DOHH2 (cell line): Measurements from ENCODE around the gene CYLD.

Experiments
- H3F3A ChIP-seq: fragments of 200-600 bp; sonication (generic), shearing (Covaris generic); 2 replicates; pipeline ENCODE4 v1.6.0; 2016; ENCODE audit warnings: antibody characterized with exemption, mild to moderate bottlenecking; ENCODE audit not compliant: control insufficient read depth, insufficient read depth
- H3K27ac ChIP-seq: fragments of 200-600 bp; sonication (generic); 2 replicates; pipeline ENCODE4 v1.5.1; 2014; ENCODE audit warnings: low read depth, mild to moderate bottlenecking, low read length, moderate library complexity
- H3K27me3 ChIP-seq: fragments of 200-600 bp; sonication (generic); 2 replicates; pipeline ENCODE4 v1.6.1; 2014; ENCODE audit warnings: mild to moderate bottlenecking, low read length, mixed read lengths; ENCODE audit not compliant: control insufficient read depth
- H3K36me3 ChIP-seq: fragments of 200-600 bp; sonication (generic); 2 replicates; pipeline ENCODE4 v1.6.1; 2014; ENCODE audit warnings: mild to moderate bottlenecking, low read length, moderate library complexity, mixed read lengths; ENCODE audit not compliant: control insufficient read depth
- H3K4me1 ChIP-seq: fragments of 200-600 bp; sonication (generic); 2 replicates; pipeline ENCODE4 v1.6.1; 2014; ENCODE audit warnings: mild to moderate bottlenecking, low read length, mixed read lengths; ENCODE audit not compliant: control insufficient read depth
- H3K4me2 ChIP-seq: fragments of 200-600 bp; sonication (generic); 2 replicates; pipeline ENCODE4 v1.6.0; 2014; ENCODE audit warnings: mild to moderate bottlenecking, low read length, moderate library complexity
- H3K4me3 ChIP-seq: fragments of 200-600 bp; sonication (generic); 2 replicates; pipeline ENCODE4 v1.5.1; 2014; ENCODE audit warnings: mild to moderate bottlenecking, low read length, mixed read lengths
- H3K79me2 ChIP-seq: fragments of 200-600 bp; sonication (generic); 2 replicates; pipeline ENCODE4 v1.6.1; 2014; ENCODE audit warnings: mild to moderate bottlenecking, low read length, mixed read lengths; ENCODE audit not compliant: control insufficient read depth
- H3K9me2 ChIP-seq: fragments of 200-600 bp; sonication (generic); replicated peaks from 2 replicates; pipeline ENCODE4 v1.6.1; 2014; ENCODE audit warnings: mild to moderate bottlenecking, low read length, mixed read lengths; ENCODE audit not compliant: control insufficient read depth
- H3K9me3 ChIP-seq: fragments of 200-600 bp; sonication (generic); 2 replicates; pipeline ENCODE4 v1.6.1; 2014; ENCODE audit warnings: antibody characterized with exemption, low read length, mixed read lengths; ENCODE audit not compliant: control insufficient read depth, insufficient read depth
- H4K20me1 ChIP-seq: fragments of 200-600 bp; sonication (generic); 2 replicates; pipeline ENCODE4 v1.6.0; 2014; ENCODE audit warnings: low read depth, mild to moderate bottlenecking, antibody characterized with exemption, low read length, moderate library complexity; ENCODE audit not compliant: control insufficient read depth, insufficient read depth
- CTCF ChIP-seq: fragments of 200-600 bp; sonication (generic); IDR thresholded peaks from one replicate; pipeline ENCODE4 v1.5.1; 2014; ENCODE audit warnings: antibody characterized with exemption, mild to moderate bottlenecking, low read depth, low read length; ENCODE audit not compliant: poor library complexity, severe bottlenecking
- EZH2phosphoT487 ChIP-seq: fragments of 200-600 bp; sonication (generic); IDR thresholded peaks from 2 replicates; pipeline ENCODE4 v1.6.1; 2017; ENCODE audit warnings: borderline replicate concordance, mild to moderate bottlenecking, antibody characterized with exemption, low read length, moderate library complexity, mixed read lengths

CYLD gene

GRCh38 chr16:50809561-50809960, 67.7 kb downstream of the CYLD start:
- Histone ChIP-seq H3K4me1 (peaks cover 3% of the 10 kb centered on the region; the same call in 1 of the 2 replicates), H3K9me3 (no peaks in the 10 kb centered on the region), H4K20me1 (no peaks in the 10 kb centered on the region), H3K36me3 (no peaks in the 10 kb centered on the region), H3K4me2 (no peak overlapping the region), H3K9me2 (no peaks in the 10 kb centered on the region), H3K79me2 (no peaks in the 10 kb centered on the region), H3F3A (no peaks in the 10 kb centered on the region), H3K4me3 (no peak overlapping the region), H3K27me3 (no peaks in the 10 kb centered on the region; the same call in 1 of the 2 replicates), H3K27ac (no peak overlapping the region)
- no peak for TF ChIP-seq CTCF

GRCh38 chr16:50810241-50810965, 68.5 kb downstream of the CYLD start:
- Histone ChIP-seq H3F3A (no peaks in the 10 kb centered on the region), H3K9me3 (no peaks in the 10 kb centered on the region), H3K79me2 (no peaks in the 10 kb centered on the region), H3K4me3 (no peak overlapping the region), H3K4me2 (no peak overlapping the region), H3K9me2 (no peaks in the 10 kb centered on the region), H3K36me3 (no peaks in the 10 kb centered on the region), H4K20me1 (no peaks in the 10 kb centered on the region), H3K27me3 (no peaks in the 10 kb centered on the region; the same call in 1 of the 2 replicates), H3K4me1 (peaks cover 3% of the 10 kb centered on the region; the same call in 1 of the 2 replicates), H3K27ac (no peak overlapping the region)
- no peak for TF ChIP-seq EZH2phosphoT487
- no peak for TF ChIP-seq CTCF

- H3K4me2 ChIP-seq, result no peak overlapping the region
These were observed 70.2 kb downstream of the CYLD start for GRCh38 chr16:50812046-50812445.

More at GRCh38 chr16:50812046-50812445, 70.2 kb downstream of the CYLD start:
- H3K36me3 ChIP-seq, result no peaks in the 10 kb centered on the region
- no peaks in the 10 kb centered on the region for H4K20me1 ChIP-seq
- no peaks in the 10 kb centered on the region for H3K9me3 ChIP-seq
- H3K27me3 ChIP-seq, result no peaks in the 10 kb centered on the region
- no peak overlapping the region for H3K27ac ChIP-seq
- no peaks in the 10 kb centered on the region for H3K9me2 ChIP-seq
- H3K4me3 ChIP-seq, result no peak overlapping the region
- TF ChIP-seq EZH2phosphoT487 (no peak), CTCF (no peak)
- H3K79me2 ChIP-seq, result no peaks in the 10 kb centered on the region
- H3F3A ChIP-seq, result no peaks in the 10 kb centered on the region
- H3K4me1 ChIP-seq, result no peaks in the 10 kb centered on the region
